Measurements from ENCODE around the gene IL10.
"Not testable (repeated sequence)": the region's sequence is repeated elsewhere in the genome, so short reads cannot be mapped to it uniquely, and the experiment has no call there.

IL10 gene

DNA sequence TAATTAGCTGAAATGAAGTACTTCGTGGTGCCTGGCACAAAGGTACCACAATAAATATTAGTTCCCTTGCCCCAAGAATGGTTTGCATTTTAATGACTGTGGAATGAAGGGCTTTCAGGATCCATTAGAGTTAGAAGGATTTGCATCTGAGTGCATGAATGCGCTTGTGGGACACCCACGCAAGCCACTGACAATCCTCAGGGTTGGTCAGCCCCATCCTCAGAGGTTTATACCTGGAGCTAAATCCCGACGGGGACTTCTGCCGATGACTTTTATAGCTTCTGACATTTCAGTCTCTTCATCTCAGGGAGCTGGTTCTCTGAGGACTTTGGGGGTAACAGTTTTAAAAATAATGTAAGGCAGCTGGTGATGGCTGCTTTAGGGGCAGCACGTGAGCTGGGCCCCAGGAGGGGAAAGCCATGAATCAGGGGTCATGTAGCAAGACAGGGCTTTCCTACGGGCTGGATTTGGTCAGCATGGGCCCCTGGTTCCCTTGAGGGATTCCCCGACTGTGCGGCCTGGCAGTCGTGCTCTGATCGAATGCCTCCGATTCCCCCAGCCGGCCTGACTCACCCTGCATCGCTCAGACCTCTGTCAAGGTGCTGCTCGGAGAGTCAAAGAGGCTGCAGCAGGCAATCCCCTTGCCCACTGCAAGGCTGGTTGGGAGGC lies 20.8 kb upstream of the IL10 start:
- DNase-seq = no peak

GRCh38 chr1:206790502-206791250 lies 18.4 kb upstream of the IL10 start:
- DNase-seq = no peak

GRCh38 chr1:206788487-206789050 lies 16.3 kb upstream of the IL10 start:
- DNase-seq = no peak

DNA sequence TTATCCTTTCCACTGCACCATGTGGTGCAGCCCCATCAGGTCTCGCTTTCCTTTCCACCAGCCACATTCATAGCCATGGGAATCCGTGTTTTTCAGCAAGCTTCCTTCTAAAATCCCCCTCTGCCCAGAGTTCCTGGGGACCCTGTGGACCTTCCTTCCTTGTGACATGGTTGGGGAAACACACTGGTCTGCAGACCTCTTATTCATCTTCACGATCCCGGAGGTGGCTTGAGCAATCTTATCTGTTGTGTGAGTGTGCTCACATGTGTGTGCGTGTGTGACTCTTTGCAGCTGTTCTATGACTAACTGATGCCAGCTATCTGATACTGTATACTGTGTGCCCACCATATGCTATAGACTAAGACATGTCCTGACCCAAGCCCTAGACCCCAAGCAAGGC lies 15.6 kb upstream of the IL10 start:
- DNase-seq = no peak

GRCh38 chr1:206786212-206786886 lies 14.1 kb upstream of the IL10 start:
- DNase-seq = no peak

DNA sequence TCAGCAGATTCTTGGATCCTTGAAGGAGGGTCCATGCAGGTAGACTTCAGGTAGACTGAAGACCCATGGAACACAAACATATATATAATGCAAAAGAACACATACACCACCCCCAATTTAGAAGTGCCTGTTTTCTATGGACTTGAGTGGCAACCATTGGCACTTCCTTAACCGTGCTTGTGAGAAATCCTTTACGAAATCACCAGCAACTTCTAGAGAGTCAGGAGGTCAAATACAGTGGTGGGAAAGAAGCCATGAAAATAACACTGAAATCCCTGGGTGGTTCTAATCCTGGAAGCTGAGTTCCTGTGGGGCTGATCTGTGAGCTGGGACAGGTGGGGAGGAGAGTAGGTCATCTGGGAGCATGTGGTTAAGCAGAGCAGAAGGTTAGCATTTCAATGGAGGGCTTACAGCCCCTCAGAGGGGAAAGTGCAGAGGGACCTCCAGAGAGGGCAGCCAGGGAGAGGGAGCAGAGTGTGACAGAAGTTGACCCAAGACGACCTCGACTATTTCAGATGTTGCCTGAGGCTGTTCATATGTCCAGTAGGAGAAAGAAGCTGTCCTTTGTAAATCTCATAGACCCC lies 13.0 kb upstream of the IL10 start:
- DNase-seq = no peak

DNA sequence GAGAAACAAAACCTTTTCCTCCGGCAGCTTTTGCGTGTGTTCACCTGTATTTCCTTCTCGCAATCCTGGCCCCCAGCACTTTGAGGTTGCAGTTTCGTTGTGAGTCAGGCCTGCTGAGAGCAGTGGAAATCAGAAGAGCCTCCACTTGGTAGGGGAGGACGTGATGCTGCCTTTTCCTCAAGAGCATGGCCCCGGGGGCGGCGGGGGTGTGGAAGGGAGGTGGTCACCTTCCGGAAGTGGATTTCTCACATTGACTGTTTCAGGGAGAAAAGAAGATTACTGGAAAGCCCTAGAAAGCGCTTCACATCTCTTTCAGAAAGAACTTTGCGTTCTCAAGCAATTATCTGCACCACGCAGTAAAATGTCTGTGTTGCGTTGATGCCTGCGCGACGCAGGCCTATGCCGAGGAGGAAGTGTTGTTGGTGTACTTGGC lies 12.2 kb upstream of the IL10 start:
- peak; percentile 34 for DNase-seq

DNA sequence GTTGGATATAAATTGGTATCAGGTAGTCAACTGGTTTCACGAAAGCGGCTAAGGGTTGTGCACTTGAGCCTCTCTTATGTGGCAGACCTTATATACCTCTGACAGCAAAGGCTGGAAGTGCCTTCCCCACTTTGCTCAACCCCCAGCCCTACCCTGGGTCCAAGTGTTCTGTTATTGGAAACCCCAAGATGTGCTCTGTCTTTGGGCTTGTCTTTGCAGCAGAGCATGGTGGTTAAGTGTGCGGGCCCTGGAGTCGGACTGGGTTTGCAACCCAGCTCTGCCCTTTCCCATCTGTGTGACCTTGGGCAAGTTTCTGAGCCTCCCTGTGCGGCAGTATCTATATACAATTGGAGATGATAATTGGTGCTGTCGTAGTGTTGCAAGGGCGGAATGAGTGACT lies 11.2 kb upstream of the IL10 start:
- no peak for DNase-seq

GRCh38 chr1:206782448-206782847 lies 10.2 kb upstream of the IL10 start:
- DNase-seq = no peak

DNA sequence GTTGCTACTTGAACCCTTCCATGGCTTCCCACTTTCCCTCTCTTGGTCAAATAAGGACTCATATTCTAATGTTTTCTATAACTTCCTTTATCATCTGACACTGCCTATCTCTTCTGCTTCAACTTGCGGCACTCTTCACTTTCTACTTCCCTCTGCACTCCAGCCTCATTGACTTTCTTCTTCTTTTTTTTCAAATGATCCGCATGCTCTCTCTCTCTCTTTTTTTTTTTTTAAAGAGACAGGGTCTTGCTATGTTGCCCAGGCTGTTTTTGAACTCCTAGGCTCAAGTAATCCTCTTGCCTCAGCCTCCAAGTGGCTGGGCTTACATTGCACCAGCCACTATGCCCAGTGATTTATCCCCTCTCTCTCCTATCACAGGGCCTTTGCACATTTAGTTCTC lies 7.3 kb upstream of the IL10 start:
- no peak for DNase-seq

GRCh38 chr1:206778911-206779310 lies 6.6 kb upstream of the IL10 start:
- not testable (repeated sequence) for DNase-seq

DNA sequence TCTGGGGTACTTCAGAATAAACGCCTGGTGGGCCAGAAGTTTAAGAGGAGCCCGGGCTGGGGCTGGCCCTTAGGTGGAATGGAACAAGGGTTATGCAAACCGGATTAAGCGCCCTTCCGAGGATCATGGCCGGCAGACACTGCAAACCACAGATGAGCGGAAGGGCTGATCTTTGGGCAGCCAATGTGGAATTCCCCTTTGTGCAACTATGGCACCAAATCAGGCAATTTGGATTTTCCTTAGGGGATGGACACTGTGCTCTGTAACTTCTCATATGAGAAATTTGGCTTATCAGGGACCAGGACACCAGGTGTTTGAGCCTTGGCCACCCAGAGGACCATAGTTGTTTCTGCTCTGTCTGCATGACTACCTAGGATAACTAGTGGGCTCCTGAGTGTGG lies 5.7 kb upstream of the IL10 start:
- DNase-seq = no peak

DNA sequence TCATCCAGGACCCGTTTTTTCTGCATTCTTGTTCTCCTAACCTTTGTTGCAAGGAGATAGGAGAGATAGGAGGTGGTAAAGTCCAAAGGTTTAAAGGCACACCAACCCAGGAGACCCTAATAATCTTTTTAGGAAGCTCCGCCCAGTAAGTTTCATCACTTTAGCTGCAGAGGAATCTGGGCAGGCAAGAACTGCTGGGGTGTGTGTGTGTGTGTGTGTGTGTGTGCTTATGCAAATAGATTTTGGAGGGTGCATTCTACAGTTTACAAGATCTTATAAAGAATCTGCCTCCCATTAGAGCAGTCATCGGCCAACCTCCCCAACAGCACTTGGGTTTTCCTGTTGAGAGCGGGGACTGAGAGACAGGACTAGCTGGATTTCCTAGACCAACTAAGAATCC lies 3.9 kb upstream of the IL10 start:
- no peak for DNase-seq

DNA sequence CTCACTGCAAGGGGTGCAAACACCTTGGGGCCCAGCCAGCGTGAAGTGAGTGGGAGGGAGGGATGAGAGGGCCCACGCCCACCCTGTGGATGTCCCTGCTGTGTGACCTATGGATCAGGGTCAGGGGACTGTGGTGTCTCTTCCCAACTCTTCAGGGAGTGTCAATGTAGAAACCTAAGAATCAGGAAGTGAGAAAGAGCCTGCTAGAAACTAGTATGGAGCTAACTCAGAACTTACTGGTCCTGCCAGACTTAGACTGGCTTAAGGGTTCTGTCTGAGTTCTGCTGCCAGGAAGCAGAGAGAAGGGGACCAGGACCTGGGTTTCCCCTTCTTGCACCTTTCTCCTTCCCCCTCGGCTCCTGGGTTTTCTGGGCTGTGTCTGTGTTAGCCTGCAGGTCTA lies 1.8 kb upstream of the IL10 start:
- DNase-seq = no peak

GRCh38 chr1:206771338-206771692 lies 979 bp downstream of the IL10 start:
- DNase-seq = no peak

DNA sequence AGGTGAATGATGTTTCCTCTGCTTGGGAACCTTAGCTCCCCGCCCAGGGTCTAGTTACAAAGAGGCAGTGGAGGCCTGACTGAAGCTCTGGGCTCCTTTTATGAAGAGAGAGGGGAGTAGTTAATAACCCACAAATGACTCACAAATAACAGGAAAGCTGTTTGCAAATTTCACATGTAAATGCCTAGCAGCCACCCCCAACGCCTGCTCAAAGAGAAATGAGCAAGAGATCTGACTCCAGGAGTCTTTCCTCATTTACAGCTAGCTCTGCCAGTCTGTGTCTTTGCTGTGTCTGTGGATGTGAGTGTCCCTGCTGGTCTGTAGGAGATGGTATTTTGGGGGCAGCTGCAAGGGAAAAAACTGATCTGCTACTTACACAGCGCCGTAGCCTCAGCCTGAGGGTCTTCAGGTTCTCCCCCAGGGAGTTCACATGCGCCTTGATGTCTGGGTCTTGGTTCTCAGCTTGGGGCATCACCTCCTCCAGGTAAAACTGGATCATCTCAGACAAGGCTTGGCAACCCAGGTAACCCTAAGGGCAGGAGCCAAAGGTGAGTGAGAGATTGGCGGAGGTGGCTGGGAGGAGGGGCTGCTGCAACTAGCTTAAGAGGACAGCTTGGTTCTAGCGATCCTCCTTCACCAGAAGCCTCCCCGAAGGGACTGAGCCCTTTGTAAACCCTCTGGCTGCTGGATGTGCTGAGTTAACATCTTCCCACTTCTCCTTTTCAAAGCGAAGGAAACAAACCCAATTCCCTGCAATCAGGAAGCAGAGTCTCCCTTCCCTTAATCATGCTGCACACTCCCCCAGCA lies 1.6 kb downstream of the IL10 start, which contains the start of gene IL19:
Gene IL19 (plus strand): TSS at position 243 of the 807 bp plus-strand sequence. CDS start 65,890 bp downstream, outside the sequence.
- DNase-seq = no peak

DNA sequence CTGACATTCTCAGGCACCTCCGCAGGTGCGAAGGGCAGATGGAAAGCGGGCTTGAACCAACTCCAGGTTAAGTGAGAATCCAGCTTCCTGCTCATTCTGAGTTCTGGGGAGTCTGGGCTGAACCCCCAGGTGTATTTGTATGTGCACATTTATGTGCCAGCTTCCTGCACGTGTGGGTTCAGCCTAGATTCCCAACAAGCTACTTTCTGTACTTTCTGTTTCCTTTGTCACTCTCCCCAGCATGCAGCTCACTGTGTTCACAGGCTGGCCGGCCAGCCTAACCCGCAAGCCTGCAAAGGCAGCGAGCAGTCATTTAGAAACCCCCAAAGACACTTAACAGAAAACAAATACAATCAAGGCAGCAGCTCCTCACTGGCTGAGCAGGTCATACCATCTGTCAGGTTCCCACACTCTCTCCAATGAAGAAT lies 3.0 kb downstream of the IL10 start:
- DNase-seq = peak; percentile 42

DNA sequence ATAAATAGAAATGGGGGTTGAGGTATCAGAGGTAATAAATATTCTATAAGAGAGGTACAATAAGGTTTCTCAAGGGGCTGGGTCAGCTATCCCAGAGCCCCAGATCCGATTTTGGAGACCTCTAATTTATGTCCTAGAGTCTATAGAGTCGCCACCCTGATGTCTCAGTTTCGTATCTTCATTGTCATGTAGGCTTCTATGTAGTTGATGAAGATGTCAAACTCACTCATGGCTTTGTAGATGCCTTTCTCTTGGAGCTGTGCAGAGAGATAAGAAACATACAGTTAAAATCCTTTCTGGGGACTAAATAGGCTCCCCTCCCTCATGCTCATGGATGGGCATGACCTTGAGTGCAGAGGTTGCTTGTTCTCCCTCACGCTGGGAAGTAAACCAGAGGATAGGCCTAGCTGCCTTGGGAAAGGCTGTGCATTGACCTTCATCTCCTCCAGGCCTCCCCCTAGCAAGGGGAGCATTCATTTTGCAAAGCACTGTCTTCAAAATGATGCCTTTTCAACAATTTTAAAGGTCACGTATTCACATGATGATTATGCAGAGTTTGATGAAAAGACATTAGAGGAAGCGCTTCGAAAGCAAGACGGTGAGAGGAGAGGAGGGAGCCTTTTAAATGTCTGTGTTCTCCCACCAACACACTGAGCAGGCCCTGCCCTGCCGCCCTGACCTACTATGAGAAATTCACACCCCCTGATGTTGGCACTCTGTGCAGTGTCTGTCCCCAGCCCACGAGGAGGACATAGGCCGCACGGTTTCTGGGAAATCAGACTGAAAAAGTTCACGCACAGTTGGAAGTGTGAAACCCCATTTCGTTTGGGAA lies 3.6 kb downstream of the IL10 start:
- DNase-seq = no peak

GRCh38 chr1:206766251-206766856 lies 5.9 kb downstream of the IL10 start:
- peak; percentile 66 for DNase-seq

- not testable (repeated sequence) for DNase-seq
These were observed 6.5 kb downstream of the IL10 start for GRCh38 chr1:206765771-206766170.
